Left cardiac atrium (tissue), 4 donors: ENCODE data around the gene SPTSSB. TPM values are rescaled to one million over a fixed set of nuclear protein-coding genes. Genes with fewer than 3 reads are reported as not detected.

Experiments
- ATAC-seq, 2 donors: fragments of 200-7000 bp; cut with Tn5 transposase; one replicate each; pipeline ENCODE4 v1.9.1; 2020; ENCODE audit warnings: mild to moderate bottlenecking in 2 of 2, moderate library complexity in 2 of 2
- DNase-seq: peaks from one replicate; pipeline ENCODE4 v3.0.0-alpha.2; 2020
- intact Hi-C, 2 donors: fragments of 100-400 bp; cut with DNase I; formaldehyde crosslinking; loops; one replicate each; pipeline versions ENCODE4 v1.14.1 to v1.15.1; 2022 to 2023
- total RNA-seq, 2 donors: library from RNA; stranded (reverse); fragmentation: NEBNext Ultra II Directional; extraction: Animal tissue kit (Norgen Biotek cat#: 25700); gene quantifications; one replicate each; pipeline ENCODE4 v1.2.1, GENCODE V29; 2021
- donor health status: DM: no; HTN: yes; CAD: no.
- donor health status: DM: no; HTN: yes; CAD: no; lungs with severe emphysema.
- donor health status: DM: yes; HTN: yes; CAD: no.
- donor health status: Dilated cardiomyopathy.

The SPTSSB gene
- total RNA-seq, 2 donors from 2014 or later: 0.38 to 0.39 TPM

GRCh38 chr3:161305095-161305991 lies 66.0 kb downstream of the SPTSSB start:
- ATAC-seq (no peak), DNase-seq (no peak)
- intact Hi-C loops: no loop called here

GRCh38 chr3:161296814-161297213 lies 74.5 kb downstream of the SPTSSB start:
- DNase-seq (no peak), ATAC-seq (no peak)
- intact Hi-C loops: no loop called here

GRCh38 chr3:161295325-161295724 lies 76.0 kb downstream of the SPTSSB start:
- ATAC-seq: no peak
- DNase-seq: no peak
- intact Hi-C loops: no loop called here

Other genes with a start within 250 kb of the SPTSSB start
- gene NMD3, start 150.2 kb downstream of the SPTSSB start, total RNA-seq: 10 to 100 TPM; 42.3 to 66.4 TPM
- not detected for gene OTOL1, start 125.3 kb upstream of the SPTSSB start, total RNA-seq